Right renal cortex interstitium (tissue), 3 donors: ENCODE measurements around the gene CYB5B. TPM values are rescaled to one million over a fixed set of nuclear protein-coding genes. Genes with fewer than 3 reads are reported as not detected.

Experiments
- DNase-seq, 3 donors: peaks; one replicate each; pipeline ENCODE4 v3.0.0-alpha.2; 2013; ENCODE audit warnings: low read depth in 3 of 3, low spot score in 2 of 3
- polyA plus RNA-seq, 3 donors: library from polyadenylated mRNA; unstranded; fragments of 120-200 nt; gene quantifications; one replicate each; pipeline ENCODE4 v1.2.1, GENCODE V29; 2013; ENCODE audit not compliant: insufficient read length in 3 of 3

Gene CYB5B
- polyA plus RNA-seq, 3 donors = 143 to 162 (median 153) TPM

- DNase-seq = no peak
These were observed 89.0 kb downstream of the CYB5B start for GRCh38 chr16:69513180-69513966.

GRCh38 chr16:69514356-69514755, 89.9 kb downstream of the CYB5B start:
- DNase-seq = no peak

Other genes with a start within 250 kb of the CYB5B start
- gene SNTB2, start 237.5 kb upstream of the CYB5B start, polyA plus RNA-seq = 10 to 100 TPM; 10.6 to 11.8 (median 11.0) TPM
- 10 to 100 TPM; 41.6 to 47.9 (median 43.8) TPM for gene VPS4A, start 113.3 kb upstream of the CYB5B start, polyA plus RNA-seq
- gene PDF, start 94.0 kb upstream of the CYB5B start, polyA plus RNA-seq = 1 to 10 TPM; 2.5 to 3.1 (median 2.6) TPM
- gene COG8, start 85.1 kb upstream of the CYB5B start, polyA plus RNA-seq = 10 to 100 TPM; 26.9 to 34.7 (median 27.8) TPM
- gene NIP7, start 84.8 kb upstream of the CYB5B start, polyA plus RNA-seq = 10 to 100 TPM; 33.3 to 37.7 (median 36.8) TPM
- 1 to 10 TPM; 1.5 to 3.6 (median 2.3) TPM for gene TMED6, start 72.8 kb upstream of the CYB5B start, polyA plus RNA-seq
- 10 to 100 TPM; 37.5 to 38.6 (median 37.9) TPM for gene TERF2, start 38.6 kb upstream of the CYB5B start, polyA plus RNA-seq
- gene NFAT5, start 141.3 kb downstream of the CYB5B start, polyA plus RNA-seq = 10 to 100 TPM; 30.7 to 37.0 (median 32.9) TPM